Measurements from ENCODE around the gene TNFRSF18. TPM values are rescaled to one million over a fixed set of nuclear protein-coding genes. Genes with fewer than 3 reads are reported as not detected.

Gene TNFRSF18
- total and polyA plus RNA-seq, 4 donors = 0.17 to 0.24 (median 0.19) TPM; not detected in 1

GRCh38 chr1:1171546-1172340 is 34.6 kb downstream of the TNFRSF18 start:
- Histone ChIP-seq H3K27ac (ENCODE audit: low read depth in 1 of 2, low read length in 2 of 2) (no peak overlapping the region), H3K9me3 (ENCODE audit: control insufficient read depth in 4 of 4, low read length in 3 of 4) (no peaks in the 10 kb centered on the region), H3K9ac (ENCODE audit: low read depth in 1 of 2, low read length in 2 of 2) (no peak overlapping the region), H3K4me1 (ENCODE audit: control insufficient read depth in 4 of 4, insufficient read depth in 4 of 4, low read length in 3 of 4) (no peaks in the 10 kb centered on the region), H3K27me3 (ENCODE audit: control insufficient read depth in 4 of 4, insufficient read depth in 4 of 4, low read length in 3 of 4) (peaks cover 0 to 19% (median 3%) of the 10 kb centered on the region in 4 donors), H3K4me3 (ENCODE audit: low read depth in 1 of 3, low read length in 3 of 3) (no peak overlapping the region), H3K36me3 (ENCODE audit: control insufficient read depth in 4 of 4, insufficient read depth in 3 of 4, low read depth in 1 of 4, low read length in 3 of 4) (no peaks in the 10 kb centered on the region)
- no peak for DNase-seq (ENCODE audit: low spot score)
- WGBS = 77% methylated on average over 33 of the region's 33 CpGs
- TF ChIP-seq RAD21 (IDR thresholded peaks at IDR 0.05) = no peak
- TF ChIP-seq TAF1 (conservative IDR thresholded peaks at IDR 0.05) = no peak
- no peak for TF ChIP-seq RXRA (IDR thresholded peaks at IDR 0.05)
- TF ChIP-seq, protein P1, sequence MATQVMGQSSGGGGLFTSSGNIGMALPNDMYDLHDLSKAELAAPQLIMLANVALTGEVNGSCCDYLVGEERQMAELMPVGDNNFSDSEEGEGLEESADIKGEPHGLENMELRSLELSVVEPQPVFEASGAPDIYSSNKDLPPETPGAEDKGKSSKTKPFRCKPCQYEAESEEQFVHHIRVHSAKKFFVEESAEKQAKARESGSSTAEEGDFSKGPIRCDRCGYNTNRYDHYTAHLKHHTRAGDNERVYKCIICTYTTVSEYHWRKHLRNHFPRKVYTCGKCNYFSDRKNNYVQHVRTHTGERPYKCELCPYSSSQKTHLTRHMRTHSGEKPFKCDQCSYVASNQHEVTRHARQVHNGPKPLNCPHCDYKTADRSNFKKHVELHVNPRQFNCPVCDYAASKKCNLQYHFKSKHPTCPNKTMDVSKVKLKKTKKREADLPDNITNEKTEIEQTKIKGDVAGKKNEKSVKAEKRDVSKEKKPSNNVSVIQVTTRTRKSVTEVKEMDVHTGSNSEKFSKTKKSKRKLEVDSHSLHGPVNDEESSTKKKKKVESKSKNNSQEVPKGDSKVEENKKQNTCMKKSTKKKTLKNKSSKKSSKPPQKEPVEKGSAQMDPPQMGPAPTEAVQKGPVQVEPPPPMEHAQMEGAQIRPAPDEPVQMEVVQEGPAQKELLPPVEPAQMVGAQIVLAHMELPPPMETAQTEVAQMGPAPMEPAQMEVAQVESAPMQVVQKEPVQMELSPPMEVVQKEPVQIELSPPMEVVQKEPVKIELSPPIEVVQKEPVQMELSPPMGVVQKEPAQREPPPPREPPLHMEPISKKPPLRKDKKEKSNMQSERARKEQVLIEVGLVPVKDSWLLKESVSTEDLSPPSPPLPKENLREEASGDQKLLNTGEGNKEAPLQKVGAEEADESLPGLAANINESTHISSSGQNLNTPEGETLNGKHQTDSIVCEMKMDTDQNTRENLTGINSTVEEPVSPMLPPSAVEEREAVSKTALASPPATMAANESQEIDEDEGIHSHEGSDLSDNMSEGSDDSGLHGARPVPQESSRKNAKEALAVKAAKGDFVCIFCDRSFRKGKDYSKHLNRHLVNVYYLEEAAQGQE (IDR thresholded peaks at IDR 0.05) = no peak
- TF ChIP-seq SP1 (IDR thresholded peaks at IDR 0.05) = no peak
- TF ChIP-seq, protein P2, sequence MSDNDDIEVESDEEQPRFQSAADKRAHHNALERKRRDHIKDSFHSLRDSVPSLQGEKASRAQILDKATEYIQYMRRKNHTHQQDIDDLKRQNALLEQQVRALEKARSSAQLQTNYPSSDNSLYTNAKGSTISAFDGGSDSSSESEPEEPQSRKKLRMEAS (IDR thresholded peaks at IDR 0.05) = no peak
- TF ChIP-seq YY1 (IDR thresholded peaks at IDR 0.05) = no peak
- TF ChIP-seq FOXA2 (IDR thresholded peaks at IDR 0.05) = no peak
- TF ChIP-seq EGR1 (IDR thresholded peaks at IDR 0.05; ENCODE audit: low read depth in 2 of 2) = no peak

GRCh38 chr1:1171161-1171545 is 35.2 kb downstream of the TNFRSF18 start:
- WGBS = 66% methylated on average over 12 of the region's 12 CpGs
- no peak for TF ChIP-seq FOXA1 (IDR thresholded peaks at IDR 0.05)
- no peak for TF ChIP-seq CTCF (IDR thresholded peaks at IDR 0.05; ENCODE audit: low read depth, low read length, missing input control)
- TF ChIP-seq, protein P3, sequence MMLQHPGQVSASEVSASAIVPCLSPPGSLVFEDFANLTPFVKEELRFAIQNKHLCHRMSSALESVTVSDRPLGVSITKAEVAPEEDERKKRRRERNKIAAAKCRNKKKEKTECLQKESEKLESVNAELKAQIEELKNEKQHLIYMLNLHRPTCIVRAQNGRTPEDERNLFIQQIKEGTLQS (IDR thresholded peaks at IDR 0.05) = no peak
- TF ChIP-seq HNF4A (conservative IDR thresholded peaks at IDR 0.05) = no peak
- no peak for TF ChIP-seq HNF4G (IDR thresholded peaks at IDR 0.05)
- no peak for TF ChIP-seq RAD21 (IDR thresholded peaks at IDR 0.05)
- no peak for TF ChIP-seq JUND (IDR thresholded peaks at IDR 0.05)
- no peak for TF ChIP-seq ZBTB33 (IDR thresholded peaks at IDR 0.05)
- no peak for TF ChIP-seq YY1 (IDR thresholded peaks at IDR 0.05)
- TF ChIP-seq RXRA (IDR thresholded peaks at IDR 0.05) = no peak
- no peak for TF ChIP-seq FOXA2 (IDR thresholded peaks at IDR 0.05)
- no peak overlapping the region for H3K9ac ChIP-seq (ENCODE audit: low read depth in 1 of 2, low read length in 2 of 2)
- H3K4me1 ChIP-seq (ENCODE audit: control insufficient read depth in 4 of 4, insufficient read depth in 4 of 4, low read length in 3 of 4) = no peaks in the 10 kb centered on the region
- H3K36me3 ChIP-seq (ENCODE audit: control insufficient read depth in 4 of 4, insufficient read depth in 3 of 4, low read depth in 1 of 4, low read length in 3 of 4) = no peaks in the 10 kb centered on the region
- no peak overlapping the region for H3K27ac ChIP-seq (ENCODE audit: low read depth in 1 of 2, low read length in 2 of 2)
- no peak overlapping the region for H3K4me3 ChIP-seq (ENCODE audit: low read depth in 1 of 3, low read length in 3 of 3)
- H3K9me3 ChIP-seq (ENCODE audit: control insufficient read depth in 4 of 4, low read length in 3 of 4) = no peaks in the 10 kb centered on the region
- no peak for DNase-seq (ENCODE audit: low spot score)
- peaks cover 0 to 19% (median 3%) of the 10 kb centered on the region in 4 donors for H3K27me3 ChIP-seq (ENCODE audit: control insufficient read depth in 4 of 4, insufficient read depth in 4 of 4, low read length in 3 of 4)
